Trophoblast cell (in vitro differentiated cells and primary cell): ENCODE results near the gene ASB18.

Experiments
- DNase-seq, 2 donors: peaks; one replicate each; pipeline ENCODE4 v3.0.0-alpha.2; 2016
- H2AFZ ChIP-seq: 2 replicates; pipeline ENCODE4 v1.6.1; 2013; ENCODE audit warnings: low read length, moderate library complexity, mild to moderate bottlenecking; ENCODE audit not compliant: insufficient read depth, poor library complexity
- H2AK5ac ChIP-seq: 2 replicates; pipeline ENCODE4 v1.6.1; 2013; ENCODE audit warnings: mild to moderate bottlenecking, low read length
- H2BK120ac ChIP-seq: 2 replicates; pipeline ENCODE4 v1.6.1; 2013; ENCODE audit warnings: low read length, mild to moderate bottlenecking, moderate library complexity; ENCODE audit not compliant: insufficient read depth, poor library complexity
- H2BK12ac ChIP-seq: 2 replicates; pipeline ENCODE4 v1.6.1; 2013; ENCODE audit warnings: mild to moderate bottlenecking, low read length, moderate library complexity
- H2BK5ac ChIP-seq: 2 replicates; pipeline ENCODE4 v1.6.1; 2013; ENCODE audit warnings: low read length, low read depth, moderate library complexity, mild to moderate bottlenecking; ENCODE audit not compliant: poor library complexity
- H3K14ac ChIP-seq: 2 replicates; pipeline ENCODE4 v1.6.1; 2013; ENCODE audit warnings: mild to moderate bottlenecking, low read length
- H3K18ac ChIP-seq: 2 replicates; pipeline ENCODE4 v1.6.1; 2013; ENCODE audit warnings: mild to moderate bottlenecking, low read length
- H3K23ac ChIP-seq: 2 replicates; pipeline ENCODE4 v1.6.1; 2013; ENCODE audit warnings: low read length
- H3K27ac ChIP-seq: 2 replicates; pipeline ENCODE4 v1.5.1; 2013; ENCODE audit warnings: low read depth, mild to moderate bottlenecking, inconsistent platforms, low read length, moderate library complexity
- H3K27me3 ChIP-seq: 2 replicates; pipeline ENCODE4 v1.6.1; 2013; ENCODE audit warnings: inconsistent platforms, mild to moderate bottlenecking, low read length, moderate library complexity; ENCODE audit not compliant: insufficient read depth
- H3K36me3 ChIP-seq, 2 experiments: 1 replicate in 1 of 2; 2 replicates in 1 of 2; pipeline ENCODE4 v1.6.1; 2013; ENCODE audit warnings: low read length in 2 of 2, mild to moderate bottlenecking in 2 of 2, moderate library complexity in 1 of 2; ENCODE audit not compliant: insufficient read depth in 2 of 2, control insufficient read depth in 1 of 2
- H3K4ac ChIP-seq: 2 replicates; pipeline ENCODE4 v1.6.1; 2013; ENCODE audit warnings: low read depth, mild to moderate bottlenecking, low read length, moderate library complexity
- H3K4me1 ChIP-seq, 2 experiments: 1 replicate in 1 of 2; 2 replicates in 1 of 2; pipeline ENCODE4 v1.6.1; 2013; ENCODE audit warnings: low read length in 2 of 2, mild to moderate bottlenecking in 2 of 2, moderate library complexity in 1 of 2; ENCODE audit not compliant: insufficient read depth in 2 of 2, control insufficient read depth in 1 of 2
- H3K4me2 ChIP-seq: 2 replicates; pipeline ENCODE4 v1.6.1; 2013; ENCODE audit warnings: inconsistent platforms, mild to moderate bottlenecking, low read length, moderate library complexity
- H3K4me3 ChIP-seq: 2 replicates; pipeline ENCODE4 v1.5.1; 2013; ENCODE audit warnings: mild to moderate bottlenecking, low read depth, low read length, inconsistent platforms
- H3K79me1 ChIP-seq: one replicate; pipeline ENCODE4 v1.6.1; 2013; ENCODE audit warnings: low read length
- H3K79me2 ChIP-seq: 2 replicates; pipeline ENCODE4 v1.6.1; 2013; ENCODE audit warnings: low read length, mild to moderate bottlenecking; ENCODE audit not compliant: control insufficient read depth, insufficient read depth, poor library complexity
- H3K9ac ChIP-seq: 2 replicates; pipeline ENCODE4 v1.6.1; 2013; ENCODE audit warnings: mild to moderate bottlenecking, low read length
- H3K9me3 ChIP-seq: 2 replicates; pipeline ENCODE4 v1.6.1; 2013; ENCODE audit warnings: low read depth, mild to moderate bottlenecking, control low read depth, inconsistent platforms, low read length; ENCODE audit not compliant: insufficient read depth
- H4K12ac ChIP-seq: 2 replicates; pipeline ENCODE4 v1.6.1; 2013; ENCODE audit warnings: low read depth, mild to moderate bottlenecking, low read length, moderate library complexity
- H4K8ac ChIP-seq: 2 replicates; pipeline ENCODE4 v1.6.1; 2013; ENCODE audit warnings: low read depth, mild to moderate bottlenecking, low read length, moderate library complexity
- H4K91ac ChIP-seq: one replicate; pipeline ENCODE4 v1.6.1; 2013; ENCODE audit warnings: low read depth, mild to moderate bottlenecking, low read length, moderate library complexity
- WGBS: extraction: QIAGEN DNeasy Blood & Tissue Kit; methylation state at CpG from one replicate; pipeline ENCODE4 v1.1.7; 2013; ENCODE audit warnings: missing lambda C conversion rate; ENCODE audit not compliant: insufficient read length, insufficient coverage; ENCODE audit errors: extremely low coverage; 5-methylcytosine and 5-hydroxymethylcytosine counted together

ASB18 gene

GRCh38 chr2:236204953-236205352, 59.3 kb downstream of the ASB18 start:
- Histone ChIP-seq H3K4ac (no peak overlapping the region), H3K4me3 (no peak overlapping the region)

DNA sequence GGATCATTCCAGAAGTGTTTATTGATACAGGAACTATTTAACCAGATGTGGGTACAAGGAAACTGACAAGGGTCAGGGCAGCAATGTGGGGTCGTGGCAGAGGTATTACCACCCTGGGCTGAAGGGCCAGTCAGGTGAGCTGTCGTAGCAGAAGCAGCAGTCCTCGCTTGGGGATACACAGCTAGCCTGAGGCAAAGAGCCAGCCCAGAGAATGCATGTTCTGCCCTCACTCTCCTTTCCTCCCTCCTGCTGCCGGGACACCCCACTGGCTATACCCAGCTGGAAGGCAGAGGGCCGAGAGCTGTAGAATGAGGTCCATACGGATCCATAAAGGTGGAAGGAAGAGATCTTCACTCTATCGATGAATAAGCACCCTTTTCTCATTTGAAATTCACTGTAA, 63.8 kb downstream of the ASB18 start:
- no peak overlapping the region for H3K23ac ChIP-seq
- H3K4me1 ChIP-seq: peaks cover 0 to 2% of the 10 kb centered on the region in 2 experiments
- H2AK5ac ChIP-seq: no peak overlapping the region
- DNase-seq: no peak
- H3K18ac ChIP-seq: no peak overlapping the region
- no peak overlapping the region for H2BK5ac ChIP-seq
- H3K4me3 ChIP-seq: no peak overlapping the region
- no peak overlapping the region for H3K4ac ChIP-seq
- H3K79me1 ChIP-seq: no peaks in the 10 kb centered on the region
- no peak overlapping the region for H4K8ac ChIP-seq
- no peak overlapping the region for H3K9ac ChIP-seq
- WGBS: no CpG with 5 or more reads among the region's 7 CpGs
- no peak overlapping the region for H2AFZ ChIP-seq
- no peak overlapping the region for H3K27ac ChIP-seq
- H2BK120ac ChIP-seq: no peak overlapping the region
- no peak overlapping the region for H4K91ac ChIP-seq
- no peak overlapping the region for H3K14ac ChIP-seq
- no peaks in the 10 kb centered on the region for H3K27me3 ChIP-seq
- H3K4me2 ChIP-seq: no peak overlapping the region
- no peaks in the 10 kb centered on the region for H3K9me3 ChIP-seq
- H4K12ac ChIP-seq: no peak overlapping the region
- H3K36me3 ChIP-seq: no peaks in the 10 kb centered on the region
- no peak overlapping the region for H2BK12ac ChIP-seq
- no peaks in the 10 kb centered on the region for H3K79me2 ChIP-seq

More at GRCh38 chr2:236204953-236205352, 59.3 kb downstream of the ASB18 start:
- no peaks in the 10 kb centered on the region for H3K27me3 ChIP-seq
- H2AK5ac ChIP-seq: no peak overlapping the region
- no peak overlapping the region for H4K91ac ChIP-seq
- H4K8ac ChIP-seq: no peak overlapping the region
- no CpG with 5 or more reads among the region's 5 CpGs for WGBS
- no peak overlapping the region for H3K18ac ChIP-seq
- H3K9ac ChIP-seq: no peak overlapping the region
- no peak overlapping the region for H4K12ac ChIP-seq
- H3K36me3 ChIP-seq: no peaks in the 10 kb centered on the region
- DNase-seq: no peak
- H3K79me1 ChIP-seq: no peaks in the 10 kb centered on the region
- H3K27ac ChIP-seq: no peak overlapping the region
- no peak overlapping the region for H2BK12ac ChIP-seq
- no peaks in the 10 kb centered on the region for H3K79me2 ChIP-seq
- peaks cover 2 to 6% of the 10 kb centered on the region in 2 experiments for H3K4me1 ChIP-seq
- H3K14ac ChIP-seq: no peak overlapping the region
- H3K23ac ChIP-seq: no peak overlapping the region
- no peak overlapping the region for H2AFZ ChIP-seq
- no peak overlapping the region for H3K4me2 ChIP-seq
- H2BK120ac ChIP-seq: no peak overlapping the region
- no peak overlapping the region for H2BK5ac ChIP-seq
- H3K9me3 ChIP-seq: peaks cover 5% of the 10 kb centered on the region

GRCh38 chr2:236196366-236196765, 67.8 kb downstream of the ASB18 start:
- no peak overlapping the region for H4K8ac ChIP-seq
- H3K27ac ChIP-seq: no peak overlapping the region
- no peak overlapping the region for H3K4me3 ChIP-seq
- H4K12ac ChIP-seq: no peak overlapping the region
- H2AFZ ChIP-seq: no peak overlapping the region
- DNase-seq: no peak
- peaks cover 0 to 2% of the 10 kb centered on the region in 2 experiments for H3K4me1 ChIP-seq
- no peaks in the 10 kb centered on the region for H3K79me2 ChIP-seq
- H3K9me3 ChIP-seq: peaks cover 3% of the 10 kb centered on the region
- no peak overlapping the region for H3K4ac ChIP-seq
- H2BK120ac ChIP-seq: no peak overlapping the region
- H3K79me1 ChIP-seq: no peaks in the 10 kb centered on the region
- H2AK5ac ChIP-seq: no peak overlapping the region
- no peak overlapping the region for H3K14ac ChIP-seq
- H3K4me2 ChIP-seq: no peak overlapping the region
- no peaks in the 10 kb centered on the region for H3K36me3 ChIP-seq
- no peak overlapping the region for H3K18ac ChIP-seq
- no CpG with 5 or more reads among the region's 7 CpGs for WGBS
- H2BK5ac ChIP-seq: no peak overlapping the region
- no peaks in the 10 kb centered on the region for H3K27me3 ChIP-seq
- H3K9ac ChIP-seq: no peak overlapping the region
- no peak overlapping the region for H2BK12ac ChIP-seq
- no peak overlapping the region for H3K23ac ChIP-seq
- no peak overlapping the region for H4K91ac ChIP-seq

DNA sequence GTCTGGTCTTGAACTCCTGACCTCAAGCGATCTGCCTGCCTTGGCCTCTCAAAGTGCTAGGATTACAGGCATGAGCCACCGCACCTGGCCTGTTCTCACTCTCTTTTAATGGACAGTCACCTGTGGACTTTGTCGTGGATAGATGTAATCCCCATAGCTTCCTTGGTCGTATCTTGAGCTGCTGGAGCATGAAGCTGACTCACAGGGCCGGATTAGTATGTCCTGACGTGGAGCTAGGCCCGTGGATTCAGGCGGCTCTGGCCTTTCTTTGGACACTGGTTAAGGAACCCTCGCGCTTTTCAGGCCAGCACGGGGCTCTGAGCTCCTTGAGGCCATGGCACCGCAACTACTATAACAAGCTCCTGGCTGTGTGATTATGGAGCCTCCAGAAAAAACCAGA, 68.5 kb downstream of the ASB18 start:
- no peak overlapping the region for H3K27ac ChIP-seq
- no peak overlapping the region for H2BK12ac ChIP-seq
- H3K18ac ChIP-seq: no peak overlapping the region
- H3K9me3 ChIP-seq: peaks cover 3% of the 10 kb centered on the region
- no peak for DNase-seq
- no peak overlapping the region for H3K14ac ChIP-seq
- no peak overlapping the region for H2BK5ac ChIP-seq
- H4K12ac ChIP-seq: no peak overlapping the region
- H3K4me1 ChIP-seq: peaks cover 0 to 2% of the 10 kb centered on the region in 2 experiments
- H3K23ac ChIP-seq: no peak overlapping the region
- H3K79me2 ChIP-seq: no peaks in the 10 kb centered on the region
- no peak overlapping the region for H3K9ac ChIP-seq
- H4K8ac ChIP-seq: no peak overlapping the region
- no peak overlapping the region for H2AK5ac ChIP-seq
- no peak overlapping the region for H3K4me3 ChIP-seq
- no peak overlapping the region for H3K4me2 ChIP-seq
- no peak overlapping the region for H2AFZ ChIP-seq
- H3K36me3 ChIP-seq: no peaks in the 10 kb centered on the region
- H3K79me1 ChIP-seq: no peaks in the 10 kb centered on the region
- no peak overlapping the region for H3K4ac ChIP-seq
- no CpG with 5 or more reads among the region's 12 CpGs for WGBS
- no peaks in the 10 kb centered on the region for H3K27me3 ChIP-seq
- H4K91ac ChIP-seq: no peak overlapping the region
- H2BK120ac ChIP-seq: no peak overlapping the region
